ENCODE data around the gene DRC7. TPM values are rescaled to one million over a fixed set of nuclear protein-coding genes. Genes with fewer than 3 reads are reported as not detected.
"Not testable (repeated sequence)": the region's sequence is repeated elsewhere in the genome, so short reads cannot be mapped to it uniquely, and the experiment has no call there.

Gene DRC7
- total and polyA plus RNA-seq, 9 donors = 0.06 to 0.40 (median 0.16) TPM; not detected in 3

- DNase-seq = no peak
- H3K9me3 ChIP-seq (replicated peaks; ENCODE audit: control insufficient read depth, low read depth, low read length) = no peaks in the 10 kb centered on the region
- peaks cover under 1% of the 10 kb centered on the region for H3K27me3 ChIP-seq (ENCODE audit: control insufficient read depth, insufficient read depth, low read length)
- no peaks in the 10 kb centered on the region for H3K36me3 ChIP-seq (ENCODE audit: control insufficient read depth, insufficient read depth, low read length)
- 69% methylated on average over 12 of the region's 17 CpGs for WGBS (ENCODE audit: insufficient coverage)
- H3K4me1 ChIP-seq (ENCODE audit: control insufficient read depth, insufficient read depth, low read length) = peaks cover 16% of the 10 kb centered on the region
- H3K27ac ChIP-seq (ENCODE audit: low read length) = no peak overlapping the region
- no peak overlapping the region for H3K4me3 ChIP-seq (ENCODE audit: low read length)
These were observed 26.9 kb upstream of the DRC7 start for GRCh38 chr16:57667526-57668262.

GRCh38 chr16:57668263-57668571, 26.4 kb upstream of the DRC7 start, which contains the start of gene ADGRG3:
ADGRG3 (plus strand) TSS chr16:57668306; CDS start chr16:57668348, 42 bp downstream.
- 88% methylated on average over 3 of the region's 11 CpGs for WGBS (ENCODE audit: insufficient coverage)
- Histone ChIP-seq H3K4me1 (ENCODE audit: control insufficient read depth, insufficient read depth, low read length) (peaks cover 16% of the 10 kb centered on the region), H3K27ac (ENCODE audit: low read length) (no peak within 1 kb of the TSS), H3K36me3 (ENCODE audit: control insufficient read depth, insufficient read depth, low read length) (no peaks in the 10 kb centered on the region), H3K9me3 (replicated peaks; ENCODE audit: control insufficient read depth, low read depth, low read length) (no peaks in the 10 kb centered on the region), H3K27me3 (ENCODE audit: control insufficient read depth, insufficient read depth, low read length) (peaks cover 4% of the 10 kb centered on the region), H3K4me3 (ENCODE audit: low read length) (no peak within 1 kb of the TSS)
- no peak for DNase-seq

- no peak for DNase-seq
- H3K36me3 ChIP-seq (ENCODE audit: control insufficient read depth, insufficient read depth, low read length) = no peaks in the 10 kb centered on the region
- no peak overlapping the region for H3K27ac ChIP-seq (ENCODE audit: low read length)
- 80% methylated on average over 19 of the region's 20 CpGs for WGBS (ENCODE audit: insufficient coverage)
- H3K9me3 ChIP-seq (replicated peaks; ENCODE audit: control insufficient read depth, low read depth, low read length) = no peaks in the 10 kb centered on the region
- no peak overlapping the region for H3K4me3 ChIP-seq (ENCODE audit: low read length)
- H3K4me1 ChIP-seq (ENCODE audit: control insufficient read depth, insufficient read depth, low read length) = peaks cover 16% of the 10 kb centered on the region
- H3K27me3 ChIP-seq (ENCODE audit: control insufficient read depth, insufficient read depth, low read length) = peaks cover 7% of the 10 kb centered on the region
These were observed 25.8 kb upstream of the DRC7 start for GRCh38 chr16:57668630-57669475.

GRCh38 chr16:57669476-57670162, 25.0 kb upstream of the DRC7 start:
- Histone ChIP-seq H3K4me3 (ENCODE audit: low read length) (no peak overlapping the region), H3K4me1 (ENCODE audit: control insufficient read depth, insufficient read depth, low read length) (peaks cover 16% of the 10 kb centered on the region), H3K27ac (ENCODE audit: low read length) (no peak overlapping the region), H3K9me3 (replicated peaks; ENCODE audit: control insufficient read depth, low read depth, low read length) (no peaks in the 10 kb centered on the region), H3K36me3 (ENCODE audit: control insufficient read depth, insufficient read depth, low read length) (no peaks in the 10 kb centered on the region), H3K27me3 (ENCODE audit: control insufficient read depth, insufficient read depth, low read length) (peaks cover 7% of the 10 kb centered on the region)
- DNase-seq = no peak
- 88% methylated on average over 9 of the region's 12 CpGs for WGBS (ENCODE audit: insufficient coverage)

GRCh38 chr16:57670196-57670595, 24.4 kb upstream of the DRC7 start:
- Histone ChIP-seq H3K9me3 (replicated peaks; ENCODE audit: control insufficient read depth, low read depth, low read length) (no peaks in the 10 kb centered on the region), H3K4me1 (ENCODE audit: control insufficient read depth, insufficient read depth, low read length) (peaks cover 16% of the 10 kb centered on the region), H3K27ac (ENCODE audit: low read length) (no peak overlapping the region), H3K4me3 (ENCODE audit: low read length) (no peak overlapping the region), H3K27me3 (ENCODE audit: control insufficient read depth, insufficient read depth, low read length) (peaks cover 7% of the 10 kb centered on the region), H3K36me3 (ENCODE audit: control insufficient read depth, insufficient read depth, low read length) (no peaks in the 10 kb centered on the region)
- no peak for DNase-seq
- 38% methylated on average over 4 of the region's 4 CpGs for WGBS (ENCODE audit: insufficient coverage)

- not testable (repeated sequence) for H3K9me3 ChIP-seq (replicated peaks; ENCODE audit: control insufficient read depth, low read depth, low read length); H3K4me1 ChIP-seq (ENCODE audit: control insufficient read depth, insufficient read depth, low read length); H3K36me3 ChIP-seq (ENCODE audit: control insufficient read depth, insufficient read depth, low read length); H3K27ac ChIP-seq (ENCODE audit: low read length); DNase-seq; H3K27me3 ChIP-seq (ENCODE audit: control insufficient read depth, insufficient read depth, low read length); H3K4me3 ChIP-seq (ENCODE audit: low read length)
- 55% methylated on average over 2 of the region's 7 CpGs for WGBS (ENCODE audit: insufficient coverage)
These were observed 23.2 kb upstream of the DRC7 start for GRCh38 chr16:57671451-57671850.

- WGBS (ENCODE audit: insufficient coverage) = 100% methylated on average over 1 of the region's 3 CpGs
- DNase-seq = no peak
- no peak overlapping the region for H3K4me3 ChIP-seq (ENCODE audit: low read length)
- H3K9me3 ChIP-seq (replicated peaks; ENCODE audit: control insufficient read depth, low read depth, low read length) = no peaks in the 10 kb centered on the region
- H3K4me1 ChIP-seq (ENCODE audit: control insufficient read depth, insufficient read depth, low read length) = no peaks in the 10 kb centered on the region
- H3K27ac ChIP-seq (ENCODE audit: low read length) = no peak overlapping the region
- H3K36me3 ChIP-seq (ENCODE audit: control insufficient read depth, insufficient read depth, low read length) = no peaks in the 10 kb centered on the region
- peaks cover 7% of the 10 kb centered on the region for H3K27me3 ChIP-seq (ENCODE audit: control insufficient read depth, insufficient read depth, low read length)
These were observed 22.2 kb upstream of the DRC7 start for GRCh38 chr16:57672416-57672815.

- peaks cover 7% of the 10 kb centered on the region for H3K27me3 ChIP-seq (ENCODE audit: control insufficient read depth, insufficient read depth, low read length)
- H3K4me3 ChIP-seq (ENCODE audit: low read length) = no peak overlapping the region
- no peaks in the 10 kb centered on the region for H3K36me3 ChIP-seq (ENCODE audit: control insufficient read depth, insufficient read depth, low read length)
- WGBS (ENCODE audit: insufficient coverage) = 50% methylated on average over 1 of the region's 2 CpGs
- H3K9me3 ChIP-seq (replicated peaks; ENCODE audit: control insufficient read depth, low read depth, low read length) = no peaks in the 10 kb centered on the region
- H3K27ac ChIP-seq (ENCODE audit: low read length) = no peak overlapping the region
- no peaks in the 10 kb centered on the region for H3K4me1 ChIP-seq (ENCODE audit: control insufficient read depth, insufficient read depth, low read length)
- DNase-seq = no peak
These were observed 21.8 kb upstream of the DRC7 start for GRCh38 chr16:57672824-57673223.

- Histone ChIP-seq H3K27me3 (ENCODE audit: control insufficient read depth, insufficient read depth, low read length) (peaks cover 7% of the 10 kb centered on the region), H3K4me3 (ENCODE audit: low read length) (no peak overlapping the region), H3K27ac (ENCODE audit: low read length) (no peak overlapping the region), H3K9me3 (replicated peaks; ENCODE audit: control insufficient read depth, low read depth, low read length) (no peaks in the 10 kb centered on the region), H3K4me1 (ENCODE audit: control insufficient read depth, insufficient read depth, low read length) (no peaks in the 10 kb centered on the region), H3K36me3 (ENCODE audit: control insufficient read depth, insufficient read depth, low read length) (no peaks in the 10 kb centered on the region)
- peak; percentile 86 for DNase-seq
- 8% methylated on average over 2 of the region's 12 CpGs for whole genome bisulfite sequencing (ENCODE audit: insufficient coverage)
These were observed 18.7 kb upstream of the DRC7 start for GRCh38 chr16:57675741-57676551.

Measured in muscle of leg (tissue), 11 donors.